T-cell (primary cell): ENCODE data around the gene CHIT1. TPM values are rescaled to one million over a fixed set of nuclear protein-coding genes. Genes with fewer than 3 reads are reported as not detected.

Experiments
- ATAC-seq, 4 experiments: fragments of 200-7000 bp in 3 of 4; fragments of 150-1000 bp in 1 of 4; cut with Tn5 transposase; replicated peaks in 1 of 4; 1 replicate in 3 of 4; 2 replicates in 1 of 4; pipeline ENCODE4 v1.10.0; 2021; ENCODE audit warnings: moderate library complexity in 3 of 4, mild to moderate bottlenecking in 2 of 4, moderate number of reproducible peaks in 1 of 4
- CTCF ChIA-PET, 2 donors: fragments of 300-600 bp; sonication (Branson Sonifier 250); formaldehyde crosslinking; loops; one replicate each; lab custom pipeline; 2022; ENCODE audit warnings: antibody characterized with exemption in 2 of 2; lab: Charles Lee
- POLR2A ChIA-PET, 2 donors: fragments of 300-600 bp; sonication (Branson Sonifier 250); formaldehyde crosslinking; loops; one replicate each; lab custom pipeline; 2022; ENCODE audit warnings: antibody characterized with exemption in 2 of 2; lab: Charles Lee
- DNase-seq, 35 experiments: peaks; one replicate each; pipeline versions ENCODE4 v3.0.0 to v3.0.0-alpha.2; 2013 to 2023
- H3K27ac ChIP-seq: one replicate; pipeline ENCODE4 v1.5.1; 2013; ENCODE audit warnings: low read length
- H3K27me3 ChIP-seq, 2 experiments: replicated peaks in 1 of 2; 1 replicate in 1 of 2; 2 replicates in 1 of 2; pipeline versions ENCODE4 v1.6.1 to v1.7.0; 2013; ENCODE audit warnings: low read length in 1 of 2, mixed read lengths in 1 of 2; ENCODE audit not compliant: control insufficient read depth in 2 of 2, insufficient read depth in 2 of 2; ENCODE audit errors: extremely low read depth in 1 of 2
- H3K36me3 ChIP-seq, 2 donors: 1 replicate in 1 of 2; 2 replicates in 1 of 2; pipeline versions ENCODE4 v1.6.1 to v1.7.0; 2013; ENCODE audit warnings: low read length in 1 of 2; ENCODE audit not compliant: control insufficient read depth in 2 of 2, insufficient read depth in 1 of 2; ENCODE audit errors: extremely low read depth in 1 of 2
- H3K4me1 ChIP-seq, 2 experiments: 1 replicate in 1 of 2; 2 replicates in 1 of 2; pipeline versions ENCODE4 v1.6.1 to v1.7.0; 2013; ENCODE audit warnings: low read length in 2 of 2, mixed read lengths in 1 of 2; ENCODE audit not compliant: insufficient read depth in 2 of 2, control insufficient read depth in 1 of 2; ENCODE audit errors: extremely low read depth in 1 of 2
- H3K4me3 ChIP-seq, 2 donors: 1 replicate in 1 of 2; 2 replicates in 1 of 2; pipeline versions ENCODE4 v1.5.1 to v1.7.0; 2013; ENCODE audit warnings: mild to moderate bottlenecking in 2 of 2, low read length in 1 of 2, moderate library complexity in 1 of 2; ENCODE audit not compliant: control insufficient read depth in 1 of 2; ENCODE audit errors: extremely low read depth in 1 of 2
- H3K9me3 ChIP-seq: 2 replicates; pipeline ENCODE4 v1.7.0; 2013
- H3K27ac Mint-ChIP-seq, 2 donors: one replicate each; pipeline ENCODE4 v1.8.0; 2020 to 2021; ENCODE audit warnings: mild to moderate bottlenecking in 2 of 2, mixed read lengths in 2 of 2
- H3K27me3 Mint-ChIP-seq, 2 donors: one replicate each; pipeline ENCODE4 v1.8.0; 2021 to 2022; ENCODE audit warnings: mixed read lengths in 2 of 2
- H3K36me3 Mint-ChIP-seq: one replicate; pipeline ENCODE4 v1.8.0; 2021; ENCODE audit warnings: mixed read lengths
- H3K4me1 Mint-ChIP-seq, 3 donors: one replicate each; pipeline ENCODE4 v1.8.0; 2020 to 2022; ENCODE audit warnings: mixed read lengths in 3 of 3, mild to moderate bottlenecking in 1 of 3
- H3K4me3 Mint-ChIP-seq, 3 donors: one replicate each; pipeline ENCODE4 v1.8.0; 2020 to 2022; ENCODE audit warnings: mild to moderate bottlenecking in 3 of 3, mixed read lengths in 3 of 3, moderate library complexity in 3 of 3
- H3K9me3 Mint-ChIP-seq, 3 donors: one replicate each; pipeline ENCODE4 v1.8.0; 2020 to 2022; ENCODE audit warnings: mixed read lengths in 3 of 3
- whole genome bisulfite sequencing: methylation state at CpG from one replicate; pipeline ENCODE4 v1.1.5; 2013; ENCODE audit warnings: missing lambda C conversion rate; ENCODE audit not compliant: insufficient coverage; 5-methylcytosine and 5-hydroxymethylcytosine counted together
- total RNA-seq, 35 experiments: library from RNA in 6 of 35; stranded (reverse) in 6 of 35; fragments of 120-200 nt in 1 of 35; gene quantifications; one replicate each; pipeline versions ENCODE4 v1.2.1 to v1.2.4 and lab custom pipeline; 2013 to 2026

Gene CHIT1
- total RNA-seq, 5 donors from 2014 or later (not counting 1 experiment from before 2014, with no cell fraction given): 0.12 to 2.3 (median 0.92) TPM; not detected in 1

DNA sequence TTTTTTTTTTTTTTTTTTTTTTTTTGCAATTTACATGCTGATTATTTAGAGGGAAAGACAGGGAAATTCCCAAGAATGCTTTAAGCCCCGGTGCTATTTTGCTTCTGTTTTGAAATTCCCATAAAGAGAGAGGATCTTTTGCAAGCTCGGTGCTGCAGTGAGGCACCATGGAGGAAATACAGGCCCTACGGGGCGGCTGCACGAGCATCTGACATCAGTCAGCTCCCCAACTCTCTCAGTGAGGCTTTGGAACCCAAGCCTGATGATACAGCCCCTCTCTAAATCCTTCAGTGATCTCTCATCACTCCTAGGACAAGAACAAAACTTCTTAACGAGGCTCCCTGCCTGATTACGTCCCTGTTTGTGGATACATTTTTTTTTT, 42.2 kb downstream of the CHIT1 start:
- H3K27ac ChIP-seq: no peak overlapping the region
- no peak overlapping the region for H3K4me3 Mint-ChIP-seq
- 61% methylated on average over 3 of the region's 7 CpGs for WGBS

DNA sequence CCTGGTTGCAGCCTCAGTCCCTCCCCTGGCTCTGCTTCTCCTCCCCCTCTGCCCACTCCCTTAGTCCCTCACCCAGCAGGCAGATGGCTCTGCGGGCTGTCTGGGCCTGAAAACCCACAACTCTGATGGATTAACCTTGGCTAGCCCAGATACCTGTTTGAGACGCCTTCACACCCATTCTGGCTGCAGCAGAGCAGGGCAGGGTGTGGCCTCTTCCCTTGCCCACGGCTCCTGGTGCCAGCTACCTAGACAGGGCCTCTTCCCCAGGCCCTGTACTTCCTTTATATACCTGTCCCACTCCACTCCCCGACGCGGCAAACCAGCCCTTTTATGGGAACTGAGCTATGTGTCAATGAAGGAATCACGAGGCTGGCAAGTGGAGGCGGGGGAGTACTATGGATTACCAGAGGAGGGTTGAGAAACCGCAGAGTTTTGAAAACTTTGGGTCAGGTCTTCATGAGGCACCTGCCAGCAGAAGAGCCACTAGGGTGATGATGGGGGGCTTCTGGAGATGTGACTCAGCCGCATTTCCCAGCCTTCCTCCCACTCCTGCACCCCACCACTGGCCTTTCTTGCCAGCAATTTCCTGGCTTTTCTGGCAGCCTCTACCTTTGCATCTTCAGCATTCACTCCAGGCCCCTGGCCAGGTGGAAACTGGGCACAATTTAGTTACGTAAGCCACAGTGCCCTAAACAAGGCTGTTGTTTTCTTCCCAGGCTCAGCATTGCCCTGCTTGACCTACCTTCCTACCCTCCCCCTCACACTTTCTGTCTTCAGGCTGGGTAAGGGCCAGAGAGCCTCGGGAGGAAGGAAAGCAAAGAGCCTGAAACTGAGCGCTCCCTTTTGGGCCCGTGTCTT, 42.8 kb downstream of the CHIT1 start, which contains the start of gene CHI3L1:
Gene CHI3L1 (minus strand): TSS at position 259 of the 858 bp plus-strand sequence. CDS start 81 bp downstream, at position 178.
- WGBS: 33% methylated on average over 3 of the region's 14 CpGs
- ChIA-PET POLR2A (no interaction called here), CTCF (no interaction called here)
- no peaks in the 10 kb centered on the region for H3K36me3 ChIP-seq
- Mint-ChIP-seq H3K4me3 (no peak within 1 kb of the TSS), H3K36me3 (no peaks in the 10 kb centered on the region), H3K27ac (no peak within 1 kb of the TSS), H3K4me1 (peaks cover 0 to 3% (median 0%) of the 10 kb centered on the region in 3 donors), H3K27me3 (peaks cover 4% of the 10 kb centered on the region in 2 donors), H3K9me3 (no peaks in the 10 kb centered on the region)
- H3K4me3 ChIP-seq: no peak within 1 kb of the TSS
- DNase-seq (no peak), ATAC-seq (no peak)
- no peaks in the 10 kb centered on the region for H3K9me3 ChIP-seq
- peaks cover 0 to 13% of the 10 kb centered on the region in 2 experiments for H3K27me3 ChIP-seq
- no peak within 1 kb of the TSS for H3K27ac ChIP-seq
- no peaks in the 10 kb centered on the region for H3K4me1 ChIP-seq

More for the DNA sequence above, 42.2 kb downstream of the CHIT1 start:
- no peaks in the 10 kb centered on the region for H3K9me3 ChIP-seq
- no peaks in the 10 kb centered on the region for H3K36me3 ChIP-seq
- H3K27me3 ChIP-seq: peaks cover 0 to 12% of the 10 kb centered on the region in 2 experiments
- ATAC-seq: no peak
- no peak overlapping the region for H3K4me3 ChIP-seq
- no peaks in the 10 kb centered on the region for H3K36me3 Mint-ChIP-seq
- peaks cover 0 to 3% (median 0%) of the 10 kb centered on the region in 3 donors for H3K4me1 Mint-ChIP-seq
- H3K9me3 Mint-ChIP-seq: no peaks in the 10 kb centered on the region
- POLR2A ChIA-PET: no interaction called here
- no peak for DNase-seq
- no peaks in the 10 kb centered on the region for H3K4me1 ChIP-seq
- no peak overlapping the region for H3K27ac Mint-ChIP-seq
- peaks cover 4% of the 10 kb centered on the region in 2 donors for H3K27me3 Mint-ChIP-seq
- CTCF ChIA-PET: no interaction called here

DNA sequence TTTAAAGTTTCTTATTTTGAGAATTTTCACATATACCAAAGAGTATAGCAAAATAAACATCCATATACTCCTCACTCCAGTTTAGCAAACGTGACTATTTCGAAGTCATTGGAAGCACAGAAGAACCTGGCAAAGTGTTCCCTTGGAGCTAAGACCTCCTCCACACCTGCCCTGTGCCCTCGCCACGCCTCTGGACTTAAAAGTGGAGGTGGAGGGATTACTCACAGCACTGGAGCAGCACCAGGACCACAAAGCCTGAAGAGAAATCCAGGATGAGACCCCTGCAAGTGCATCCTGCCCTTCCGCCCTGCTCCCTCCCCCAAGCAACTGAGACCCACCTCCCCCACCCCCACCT, 43.4 kb downstream of the CHIT1 start:
- Histone ChIP-seq H3K4me3 (no peak overlapping the region), H3K4me1 (no peaks in the 10 kb centered on the region), H3K9me3 (no peaks in the 10 kb centered on the region), H3K27ac (no peak overlapping the region), H3K36me3 (no peaks in the 10 kb centered on the region), H3K27me3 (peaks cover 0 to 14% of the 10 kb centered on the region in 2 experiments)
- no CpG with 5 or more reads among the region's 5 CpGs for WGBS
- DNase-seq: no peak
- H3K4me1 Mint-ChIP-seq: peaks cover 0 to 3% (median 0%) of the 10 kb centered on the region in 3 donors
- no peak overlapping the region for H3K4me3 Mint-ChIP-seq
- POLR2A ChIA-PET: no interaction called here
- no peaks in the 10 kb centered on the region for H3K9me3 Mint-ChIP-seq
- H3K27me3 Mint-ChIP-seq: peaks cover 0 to 4% of the 10 kb centered on the region in 2 donors
- H3K27ac Mint-ChIP-seq: no peak overlapping the region
- CTCF ChIA-PET: no interaction called here
- no peaks in the 10 kb centered on the region for H3K36me3 Mint-ChIP-seq
- no peak for ATAC-seq

DNA sequence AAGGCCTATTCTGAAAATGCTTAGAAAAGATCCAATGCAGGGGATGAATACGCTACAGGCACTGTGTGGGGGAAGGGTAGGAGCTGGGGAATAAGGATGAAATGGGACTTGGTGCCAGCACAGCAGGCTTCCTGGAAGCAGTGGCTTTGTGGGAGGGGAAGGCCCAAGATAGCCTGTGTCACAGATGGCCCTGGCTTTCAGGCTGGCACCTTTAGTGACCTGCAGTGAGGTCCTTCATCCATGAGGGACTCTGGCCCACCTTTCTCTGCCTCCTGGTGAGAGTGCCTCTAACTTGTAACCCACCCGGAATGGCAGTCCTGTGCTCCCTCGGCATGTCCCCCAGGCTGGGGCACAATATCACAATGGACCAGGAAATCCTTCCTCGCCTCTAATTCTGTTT, 43.9 kb downstream of the CHIT1 start:
- CTCF ChIA-PET: no interaction called here

DNA sequence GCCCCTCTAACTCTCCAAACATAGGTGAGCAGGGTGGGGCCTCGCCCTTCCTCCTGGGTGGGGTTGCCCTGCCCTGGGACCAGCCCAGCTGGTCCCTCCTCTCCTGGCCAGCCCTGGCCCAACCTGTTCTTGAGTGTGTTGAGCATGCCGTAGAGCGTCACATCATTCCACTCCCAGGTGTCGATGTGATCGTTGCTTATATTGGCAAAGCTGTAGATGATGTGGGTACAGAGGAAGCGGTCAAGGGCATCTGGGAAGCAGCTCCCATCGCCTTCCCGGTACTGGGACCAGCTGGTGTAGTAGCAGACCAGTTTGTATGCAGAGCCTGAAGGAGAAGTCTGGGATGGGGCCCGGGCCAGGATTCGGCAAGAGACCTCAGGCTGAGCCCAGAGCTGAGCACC, 44.4 kb downstream of the CHIT1 start:
- Mint-ChIP-seq H3K36me3 (no peaks in the 10 kb centered on the region), H3K4me3 (no peak overlapping the region), H3K9me3 (no peaks in the 10 kb centered on the region), H3K27me3 (peaks cover 0 to 8% of the 10 kb centered on the region in 2 donors), H3K4me1 (peaks cover 0 to 3% (median 0%) of the 10 kb centered on the region in 3 donors), H3K27ac (no peak overlapping the region)
- DNase-seq: no peak
- H3K36me3 ChIP-seq: no peaks in the 10 kb centered on the region
- no peak for ATAC-seq
- no peak overlapping the region for H3K27ac ChIP-seq
- WGBS: 90% methylated on average over 6 of the region's 10 CpGs
- ChIA-PET CTCF (no interaction called here), POLR2A (no interaction called here)
- H3K9me3 ChIP-seq: no peaks in the 10 kb centered on the region
- H3K4me1 ChIP-seq: no peaks in the 10 kb centered on the region
- peaks cover 0 to 17% of the 10 kb centered on the region in 2 experiments for H3K27me3 ChIP-seq
- no peak overlapping the region for H3K4me3 ChIP-seq

More for the DNA sequence above, 43.9 kb downstream of the CHIT1 start:
- no peak overlapping the region for H3K27ac Mint-ChIP-seq
- no peaks in the 10 kb centered on the region for H3K36me3 Mint-ChIP-seq
- Histone ChIP-seq H3K36me3 (no peaks in the 10 kb centered on the region), H3K9me3 (no peaks in the 10 kb centered on the region), H3K4me1 (no peaks in the 10 kb centered on the region), H3K27me3 (peaks cover 0 to 17% of the 10 kb centered on the region in 2 experiments), H3K27ac (no peak overlapping the region), H3K4me3 (no peak overlapping the region)
- H3K27me3 Mint-ChIP-seq: peaks cover 0 to 8% of the 10 kb centered on the region in 2 donors
- 85% methylated on average over 4 of the region's 4 CpGs for WGBS
- no peak for DNase-seq
- POLR2A ChIA-PET: no interaction called here
- peaks cover 0 to 3% (median 0%) of the 10 kb centered on the region in 3 donors for H3K4me1 Mint-ChIP-seq
- no peaks in the 10 kb centered on the region for H3K9me3 Mint-ChIP-seq
- no peak for ATAC-seq
- H3K4me3 Mint-ChIP-seq: no peak overlapping the region

DNA sequence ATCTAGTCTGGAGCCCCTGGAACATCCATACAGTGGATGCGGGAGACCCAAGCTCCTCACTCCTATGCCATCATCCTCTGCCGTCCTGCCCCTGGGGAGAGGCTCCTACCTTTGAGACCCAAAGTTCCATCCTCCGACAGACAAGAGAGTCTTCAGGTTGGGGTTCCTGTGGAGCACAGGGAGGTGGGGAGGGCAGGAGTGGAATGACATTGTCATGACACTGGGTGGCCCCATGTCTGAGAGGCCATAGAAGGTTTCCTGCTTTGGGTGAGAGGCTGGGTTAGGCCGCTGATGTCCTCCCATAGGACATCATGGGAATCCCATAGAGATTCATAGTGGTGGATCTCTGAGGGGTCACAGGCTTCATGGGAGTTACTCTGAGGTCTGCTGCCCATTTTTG, 45.0 kb downstream of the CHIT1 start:
- ATAC-seq: no peak
- Mint-ChIP-seq H3K4me3 (no peak overlapping the region), H3K27me3 (peaks cover 0 to 8% of the 10 kb centered on the region in 2 donors), H3K27ac (no peak overlapping the region), H3K36me3 (no peaks in the 10 kb centered on the region), H3K9me3 (no peaks in the 10 kb centered on the region), H3K4me1 (peaks cover 0 to 3% (median 0%) of the 10 kb centered on the region in 3 donors)
- Histone ChIP-seq H3K36me3 (no peaks in the 10 kb centered on the region), H3K9me3 (no peaks in the 10 kb centered on the region), H3K4me3 (no peak overlapping the region), H3K27ac (no peak overlapping the region), H3K27me3 (peaks cover 0 to 16% of the 10 kb centered on the region in 2 experiments), H3K4me1 (no peaks in the 10 kb centered on the region)
- 100% methylated on average over 1 of the region's 4 CpGs for WGBS
- no peak for DNase-seq
- POLR2A ChIA-PET: no interaction called here
- CTCF ChIA-PET: no interaction called here
